NCI-H2227 (cell line): ENCODE data around the gene CEP97.

Source experiments
- DNase-seq: peaks from one replicate; lab custom pipeline; 2025; ENCODE audit not compliant: unreplicated experiment; lab: John Stamatoyannopoulos, UW

CEP97 gene

GRCh38 chr3:101811875-101812274, 87.5 kb downstream of the CEP97 start:
- no peak for DNase-seq

GRCh38 chr3:101812895-101813294, 88.5 kb downstream of the CEP97 start:
- no peak for DNase-seq

DNA sequence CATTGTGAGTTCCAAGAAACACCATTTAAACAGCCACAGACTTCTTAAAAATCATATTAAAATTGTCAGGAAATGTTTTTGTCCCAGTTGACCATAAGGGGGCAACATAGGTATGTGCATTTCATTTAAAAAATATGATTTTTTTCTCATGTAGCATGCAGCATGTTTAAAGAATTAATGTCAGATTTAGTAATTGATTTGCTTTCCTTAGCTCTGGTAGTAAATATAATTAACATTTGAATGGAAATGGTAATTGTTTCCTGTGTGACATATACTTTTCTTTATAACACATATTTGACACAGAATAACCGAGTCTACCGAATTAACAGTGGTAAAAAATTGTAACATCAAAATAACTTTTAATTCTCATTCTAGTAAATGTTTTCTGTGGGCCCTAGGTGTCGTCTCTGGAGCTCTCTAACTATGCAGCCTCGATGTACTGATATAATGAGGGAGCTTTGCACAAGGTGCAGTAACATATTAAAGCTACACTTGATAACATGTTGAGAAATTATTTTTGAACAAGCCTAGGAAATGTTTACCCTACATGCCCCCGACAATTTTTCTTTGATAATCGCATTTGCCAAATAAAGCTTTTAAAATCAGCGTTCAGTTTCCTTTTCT, 89.5 kb downstream of the CEP97 start:
- DNase-seq: no peak

GRCh38 chr3:101814835-101815234, 90.4 kb downstream of the CEP97 start:
- no peak for DNase-seq

- no peak for DNase-seq
Measured at GRCh38 chr3:101816215-101817149, 92.1 kb downstream of the CEP97 start.

DNA sequence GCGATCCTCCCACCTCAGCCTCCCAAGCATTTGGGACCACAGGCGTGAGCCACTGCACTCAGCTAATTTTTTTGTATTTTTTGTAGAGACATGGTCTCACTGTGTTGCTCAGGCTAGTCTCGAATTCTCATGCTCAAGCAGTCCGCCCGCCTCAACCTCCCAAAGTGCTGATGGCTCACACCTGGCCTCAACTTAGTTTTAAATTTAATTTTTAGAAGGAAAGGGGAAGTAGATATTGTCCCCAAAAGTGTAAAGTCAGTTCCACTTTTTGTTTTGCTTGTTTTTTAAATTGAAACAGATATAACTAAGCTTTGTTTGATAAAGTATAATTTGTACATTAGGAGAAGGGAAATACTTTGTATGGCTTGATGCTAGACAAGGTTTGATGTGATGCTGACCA, 93.6 kb downstream of the CEP97 start:
- no peak for DNase-seq

DNA sequence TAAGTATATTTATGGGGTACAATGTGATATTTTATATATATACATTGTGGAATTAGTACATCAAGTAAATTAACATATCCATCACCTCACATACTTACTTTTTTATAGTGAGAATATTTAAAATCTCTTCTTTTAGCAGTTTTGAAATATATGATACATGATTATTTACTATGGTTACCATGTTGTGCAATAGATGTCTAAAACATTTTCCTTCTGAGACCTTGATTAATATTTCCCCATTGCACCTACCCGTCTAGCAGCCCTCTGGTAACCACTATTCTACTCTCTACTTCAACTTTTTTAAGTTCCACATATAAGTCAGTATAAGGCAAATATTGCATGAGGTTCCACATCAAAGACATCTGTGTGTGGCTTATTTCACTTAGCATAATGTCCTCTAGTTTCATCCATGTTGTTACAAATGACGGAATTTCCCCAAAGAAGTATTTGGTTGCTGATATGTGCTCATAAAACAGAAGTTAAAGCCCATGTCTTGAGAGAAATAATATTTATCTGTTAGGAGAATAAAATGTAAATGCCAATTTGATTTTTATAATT, 95.3 kb downstream of the CEP97 start:
- no peak for DNase-seq
